GM21447 (cell line): ENCODE measurements around the gene SLC16A3.
A peak's percentile ranks its signal among the peaks of the same experiment; 100 is the strongest.
"Not testable (repeated sequence)": the region's sequence is repeated elsewhere in the genome, so short reads cannot be mapped to it uniquely, and the experiment has no call there.

ENCODE experiments used
- ATAC-seq: cut with Tn5 transposase; IDR thresholded peaks from one replicate; pipeline ENCODE4 v1.9.1; 2021; ENCODE audit not compliant: unreplicated experiment

The SLC16A3 gene

GRCh38 chr17:82259972-82260961 is 31.4 kb downstream of the SLC16A3 start:
- ATAC-seq, result not testable (repeated sequence)

DNA sequence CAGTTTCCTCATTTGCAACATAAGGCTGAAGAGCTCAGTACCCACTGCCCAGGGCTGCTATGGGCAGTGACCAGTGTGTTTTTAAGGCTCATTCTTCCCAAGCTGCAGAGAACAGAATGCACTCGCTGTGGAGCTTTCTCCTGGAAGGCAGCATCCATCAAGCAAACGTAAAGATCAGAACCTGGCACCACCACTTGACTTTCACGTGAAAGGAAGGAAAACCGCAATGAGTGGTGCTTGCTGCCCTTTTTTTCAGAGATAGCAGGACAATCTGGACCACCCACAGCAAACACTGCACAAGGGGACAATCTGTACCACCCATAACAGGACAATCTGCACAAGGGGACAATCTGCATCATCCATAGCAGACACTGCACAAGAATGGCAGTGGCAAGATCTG is 33.5 kb downstream of the SLC16A3 start:
- ATAC-seq, result no peak

GRCh38 chr17:82263641-82264040 is 34.8 kb downstream of the SLC16A3 start:
- no peak for ATAC-seq

- no peak for ATAC-seq
These were observed 37.3 kb downstream of the SLC16A3 start for GRCh38 chr17:82266142-82266541.

- ATAC-seq, result no peak
These were observed 38.9 kb downstream of the SLC16A3 start for GRCh38 chr17:82267575-82268379.

DNA sequence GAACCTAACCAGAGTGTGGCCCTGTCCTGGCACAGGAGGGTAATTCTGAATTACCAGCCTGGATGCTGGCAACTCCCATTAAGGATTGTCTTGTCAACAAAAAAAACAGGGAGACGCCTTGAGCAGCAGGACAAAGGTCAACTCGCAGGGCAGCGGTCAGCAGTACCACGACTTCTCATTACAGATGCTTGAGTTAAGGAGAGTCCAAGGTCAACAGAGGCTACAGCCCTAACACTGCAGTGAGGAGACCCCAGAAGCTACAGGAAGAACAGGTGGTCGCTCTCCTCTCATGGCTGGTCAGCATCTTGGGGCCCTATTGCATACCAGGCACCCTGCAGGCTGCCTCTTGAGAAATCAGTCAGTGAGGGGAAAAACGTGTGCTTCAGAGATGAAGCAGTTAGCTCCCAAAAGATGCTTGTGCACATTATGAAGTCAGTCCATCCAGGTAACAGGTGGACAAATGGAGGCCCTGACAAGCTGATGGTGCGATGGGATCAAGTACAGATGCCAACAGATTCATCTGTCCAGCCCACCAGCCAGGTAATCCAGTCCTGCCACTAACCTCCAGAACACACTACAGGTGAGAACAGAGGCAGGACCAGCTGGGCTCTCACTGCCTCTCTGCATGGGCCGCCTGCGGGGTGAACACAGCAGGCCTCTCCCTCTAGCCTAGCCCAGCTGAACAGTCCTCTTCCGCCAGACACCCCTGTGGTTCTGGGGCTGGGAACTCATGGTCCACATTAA is 40.5 kb downstream of the SLC16A3 start:
- no peak for ATAC-seq

- ATAC-seq, result no peak
These were observed 41.1 kb downstream of the SLC16A3 start for GRCh38 chr17:82269882-82270500.

GRCh38 chr17:82270651-82271050 is 41.8 kb downstream of the SLC16A3 start:
- no peak for ATAC-seq

GRCh38 chr17:82271401-82271800 is 42.6 kb downstream of the SLC16A3 start:
- no peak for ATAC-seq

- no peak for ATAC-seq
These were observed 43.9 kb downstream of the SLC16A3 start for GRCh38 chr17:82272495-82273326.

DNA sequence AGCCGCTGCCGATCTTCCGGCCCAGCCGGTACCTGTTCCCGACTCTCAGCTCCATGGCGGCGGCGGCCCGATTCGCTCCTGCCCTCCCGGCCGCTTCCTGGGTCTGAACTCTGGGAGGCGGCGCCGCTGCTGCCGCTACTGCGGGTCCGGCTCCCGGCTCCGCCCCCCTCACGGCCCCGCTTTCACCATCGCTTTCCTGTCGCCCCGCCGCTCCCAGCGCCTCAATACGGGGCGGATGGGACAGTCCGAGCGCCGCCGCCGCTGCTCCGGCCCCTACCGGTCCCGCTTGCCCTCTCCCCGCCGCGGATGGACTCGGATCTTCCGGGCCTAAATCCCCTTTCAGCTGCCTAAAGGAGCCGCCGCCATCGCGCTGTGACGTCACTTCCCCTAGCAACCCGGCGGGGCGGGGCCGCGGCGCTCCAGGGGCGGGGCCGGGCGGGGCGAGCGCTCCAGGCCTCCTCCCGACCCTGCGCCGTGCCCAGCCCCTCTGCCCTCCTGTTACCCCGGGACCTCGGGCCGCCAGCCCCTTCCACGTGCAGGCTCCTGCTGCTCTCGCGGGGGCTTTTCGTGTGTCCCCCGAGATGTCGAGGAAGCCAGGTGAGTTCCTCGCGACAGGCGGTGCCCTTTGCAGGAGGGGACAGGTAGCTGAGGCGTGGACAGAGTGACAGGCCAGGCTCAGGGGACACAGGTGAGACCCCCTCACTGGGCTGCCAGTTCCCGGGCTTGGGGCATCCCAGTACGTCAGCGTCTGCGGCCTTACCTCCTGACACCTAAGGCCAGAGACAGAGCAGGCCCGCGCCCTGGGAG is 44.7 kb downstream of the SLC16A3 start, which contains the start of gene CSNK1D:
Gene CSNK1D (minus strand): TSS at position 374 of the 807 bp plus-strand sequence. CDS start 319 bp downstream, at position 55.
- peak; percentile 56 for ATAC-seq

DNA sequence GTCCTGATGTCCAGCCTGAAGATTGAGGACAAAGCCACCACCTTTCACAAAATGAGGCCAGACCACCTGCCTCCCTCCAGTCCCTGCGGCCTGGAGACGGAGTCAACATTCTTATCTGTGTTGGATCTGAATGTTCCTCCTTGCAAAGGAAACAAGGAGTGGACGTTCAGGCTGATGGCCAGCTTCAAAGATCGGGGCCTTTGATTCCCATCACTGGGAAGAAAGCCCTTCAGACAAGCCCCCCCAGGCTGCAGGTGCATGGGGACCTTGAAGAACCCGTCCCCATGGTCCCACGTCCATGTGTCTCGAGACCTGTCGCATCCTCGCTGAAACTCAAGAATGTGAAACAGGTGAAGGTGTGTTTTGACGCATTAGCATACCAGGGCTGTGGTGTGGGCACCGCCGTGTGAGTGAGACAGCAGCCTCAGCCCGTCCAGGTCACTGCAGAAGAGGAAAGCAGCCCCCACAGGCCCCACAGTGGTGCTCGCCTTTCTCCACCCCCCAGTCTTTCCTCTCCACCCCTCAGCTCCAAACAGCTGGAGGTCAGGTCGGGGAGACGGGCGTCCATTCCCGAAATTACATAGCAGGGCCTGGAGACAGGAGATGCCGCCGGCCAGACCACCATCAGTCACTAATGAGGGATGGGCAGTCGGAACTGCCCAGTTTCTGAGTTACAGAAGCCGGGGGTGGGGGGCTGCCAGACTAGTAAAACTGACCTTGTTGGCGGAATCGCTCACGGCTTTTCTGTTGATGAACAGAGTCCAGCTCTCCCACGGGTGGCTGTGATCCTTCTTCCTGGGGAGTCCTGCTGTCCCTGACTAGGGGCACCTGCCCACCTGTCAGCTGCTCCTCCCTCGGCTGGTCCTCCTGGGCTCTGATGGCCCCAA is 45.5 kb downstream of the SLC16A3 start:
- no peak for ATAC-seq

DNA sequence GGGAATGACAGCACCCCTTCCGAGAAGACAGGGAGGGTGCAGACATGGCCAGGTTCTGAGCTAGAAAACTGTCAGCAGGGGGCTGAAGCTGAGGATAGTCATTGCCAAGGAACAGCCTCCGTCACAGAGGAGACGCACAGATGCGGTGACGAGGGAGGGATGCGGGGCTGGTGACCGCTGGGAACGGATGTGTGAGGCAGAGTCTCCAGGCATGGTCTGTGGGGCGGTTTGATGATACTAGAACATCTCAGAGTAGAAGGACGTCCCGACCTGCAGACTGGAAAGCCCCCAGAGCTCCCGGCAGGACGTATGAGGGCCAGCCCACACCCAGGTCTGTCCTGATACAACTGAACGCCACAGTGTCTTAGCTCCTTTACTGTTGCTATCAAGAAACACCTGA is 46.5 kb downstream of the SLC16A3 start:
- no peak for ATAC-seq

DNA sequence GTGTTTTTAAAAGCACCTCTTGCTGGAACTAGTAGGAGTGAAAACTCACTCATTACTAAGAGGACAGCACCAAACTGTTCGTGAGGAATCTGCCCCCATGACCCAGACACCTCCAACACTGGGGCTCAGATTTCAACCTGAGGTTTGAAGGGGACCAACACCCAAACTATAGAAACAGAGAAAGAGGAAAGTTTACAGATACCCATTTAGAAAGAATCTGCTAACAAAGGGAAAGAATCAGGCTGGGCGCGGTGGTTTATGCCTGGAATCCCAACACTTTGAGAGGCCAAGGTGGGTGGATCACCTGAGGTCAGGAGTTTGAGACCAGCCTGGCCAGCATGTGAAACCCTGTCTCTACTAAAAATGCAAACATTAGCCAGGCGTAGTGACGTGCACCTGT is 48.1 kb downstream of the SLC16A3 start:
- ATAC-seq, result no peak

- no peak for ATAC-seq
These were observed 49.0 kb downstream of the SLC16A3 start for GRCh38 chr17:82277851-82278250.

DNA sequence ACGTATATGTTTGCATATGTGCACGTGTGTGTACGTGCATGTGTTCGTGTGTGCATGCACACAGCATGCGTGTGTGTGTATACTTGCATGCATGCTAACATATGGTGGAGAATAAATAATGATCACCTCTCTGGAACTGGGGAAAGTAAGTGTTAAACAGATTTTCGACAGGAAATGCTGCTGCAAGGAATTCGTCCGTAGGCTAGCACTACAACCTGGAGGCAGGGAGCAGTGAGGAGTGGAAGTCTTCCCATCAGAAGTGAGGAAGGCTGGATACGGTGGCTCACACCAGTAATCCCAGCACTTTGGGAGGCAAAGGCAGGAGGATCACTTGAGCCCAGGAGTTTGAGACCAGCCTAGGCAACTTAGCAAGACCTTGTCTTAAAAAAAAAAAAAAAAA is 49.5 kb downstream of the SLC16A3 start:
- ATAC-seq, result no peak

GRCh38 chr17:82278786-82279391 is 50.0 kb downstream of the SLC16A3 start:
- no peak for ATAC-seq
